Amygdala (tissue), 56 donors: Measurements from ENCODE around the gene UXT.

Experiments used
- DNase-seq, 56 donors: peaks; one replicate each; lab custom pipeline; 2025; lab: John Stamatoyannopoulos, UW

UXT gene

DNA sequence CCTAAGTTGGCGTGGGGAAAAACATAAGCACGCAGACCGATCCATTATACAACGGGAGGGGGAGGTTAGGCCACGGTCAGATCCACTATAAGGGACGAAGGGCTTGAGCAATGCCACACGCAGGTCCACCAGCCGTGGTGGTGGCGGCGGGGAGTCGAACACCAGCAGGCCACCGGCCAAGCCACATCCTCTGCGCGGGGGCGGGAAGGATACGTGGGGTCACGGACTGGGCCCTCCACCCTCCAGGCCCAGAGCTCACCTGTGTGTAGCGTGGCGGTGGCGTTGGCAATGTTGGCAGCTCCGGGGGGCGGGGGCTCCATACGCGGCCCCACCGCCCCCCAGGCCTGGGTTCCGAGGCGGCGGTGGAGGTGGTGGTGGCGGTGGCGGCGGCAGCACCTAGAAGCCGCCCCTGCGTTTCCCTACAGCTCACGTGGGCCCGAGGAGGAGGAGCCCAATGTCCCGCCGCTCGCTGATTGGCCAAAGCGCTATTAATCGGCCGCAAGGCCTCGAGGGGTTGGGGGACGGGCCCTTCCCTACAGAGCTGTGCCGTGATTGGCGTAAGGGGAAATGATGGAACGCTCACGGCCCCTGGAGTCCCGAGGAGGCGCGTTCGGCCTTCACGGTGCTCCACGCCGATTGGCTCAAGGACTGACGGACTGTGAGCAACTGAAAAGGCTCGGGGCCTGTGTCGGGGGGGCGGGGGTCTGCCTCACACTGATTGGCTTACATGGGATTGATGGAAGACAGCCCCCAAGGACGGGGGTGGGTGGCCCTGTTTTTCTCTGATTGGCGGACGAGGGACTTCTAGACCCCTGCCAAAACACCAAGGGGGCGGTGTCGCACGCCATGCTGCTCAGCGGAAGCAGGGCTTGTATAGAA is 8.6 kb downstream of the UXT start, which contains the start of gene ELK1:
ELK1 (minus strand) TSS at position 400 of the 879 bp plus-strand sequence. CDS start 9,122 bp downstream, outside the sequence.
- DNase-seq, result peak; percentile 13 to 98 (median 93)

DNA sequence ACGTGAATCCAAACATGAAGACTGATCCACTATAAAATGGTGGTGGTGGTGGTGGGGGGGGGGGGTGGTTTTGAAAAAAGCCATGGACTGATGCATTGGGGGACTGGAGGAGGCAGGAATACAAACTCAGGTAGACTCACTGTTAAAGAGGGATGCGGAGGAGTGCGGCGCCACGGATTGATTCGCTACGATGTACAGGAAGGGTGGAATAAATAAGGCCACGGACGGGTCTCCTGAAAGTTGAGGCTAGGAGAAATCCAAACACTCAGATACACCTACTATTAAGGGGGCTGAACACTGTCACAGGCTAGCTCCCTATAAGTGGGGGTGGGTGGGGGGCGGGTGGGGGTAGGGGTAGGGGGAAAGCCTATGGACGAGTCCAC is 9.2 kb downstream of the UXT start:
- DNase-seq, result no peak

DNA sequence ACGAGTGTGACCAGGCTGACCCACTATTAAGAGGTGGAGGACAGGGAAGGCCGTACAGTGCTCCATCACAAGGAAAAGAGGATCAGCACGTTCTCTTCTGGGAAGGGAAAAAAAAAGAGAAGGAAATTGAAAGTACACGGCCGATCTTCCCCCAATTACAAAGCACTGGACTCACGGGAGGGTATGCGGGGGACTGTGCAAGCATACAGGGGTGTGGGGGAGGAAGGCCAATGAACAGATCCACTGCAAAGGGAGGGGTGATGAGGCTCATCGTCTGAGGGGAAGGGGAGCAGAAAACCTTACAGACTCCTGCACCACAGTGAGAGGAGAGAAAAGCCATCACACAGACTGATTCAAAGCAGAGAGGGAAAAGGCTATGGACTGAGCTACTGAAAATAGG is 9.7 kb downstream of the UXT start:
- DNase-seq, result no peak

DNA sequence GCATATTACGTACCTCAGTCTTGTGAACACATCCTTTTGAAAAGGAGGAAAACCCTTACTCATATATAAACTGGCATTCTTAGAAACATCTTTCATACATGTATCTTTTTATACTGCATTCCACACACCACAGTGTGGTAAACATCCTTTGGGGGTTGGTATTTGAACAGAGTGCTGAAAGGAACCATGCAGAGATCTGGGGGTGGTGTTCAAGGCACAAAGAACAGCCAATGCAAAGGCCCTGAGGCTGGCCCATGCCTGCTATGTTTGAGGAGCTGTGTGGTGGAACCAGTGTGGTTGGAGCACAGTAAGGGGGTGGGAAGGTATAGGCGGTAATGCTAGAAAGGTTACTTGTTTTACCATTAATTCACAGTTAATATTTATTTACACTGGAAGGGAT is 10.6 kb downstream of the UXT start:
- DNase-seq, result no peak

DNA sequence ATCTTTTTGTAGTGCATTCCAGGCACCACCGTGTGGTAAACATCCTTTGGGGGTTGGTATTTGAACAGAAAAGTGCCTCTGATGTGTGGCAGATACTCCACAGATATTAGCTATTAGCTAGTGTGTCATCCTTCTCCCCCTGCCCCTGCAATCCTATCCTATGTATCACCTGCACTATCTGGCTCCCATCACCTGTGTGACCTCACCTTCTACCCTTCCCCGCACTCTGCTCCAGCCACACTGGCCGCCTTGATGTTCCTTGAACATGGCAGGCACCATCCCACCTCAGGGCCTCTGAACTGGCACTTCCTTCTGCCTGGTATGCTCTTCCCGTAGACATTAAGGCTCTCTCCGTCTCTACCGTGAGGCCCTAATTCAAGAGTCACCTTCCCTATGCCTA is 12.3 kb downstream of the UXT start:
- no peak for DNase-seq

DNA sequence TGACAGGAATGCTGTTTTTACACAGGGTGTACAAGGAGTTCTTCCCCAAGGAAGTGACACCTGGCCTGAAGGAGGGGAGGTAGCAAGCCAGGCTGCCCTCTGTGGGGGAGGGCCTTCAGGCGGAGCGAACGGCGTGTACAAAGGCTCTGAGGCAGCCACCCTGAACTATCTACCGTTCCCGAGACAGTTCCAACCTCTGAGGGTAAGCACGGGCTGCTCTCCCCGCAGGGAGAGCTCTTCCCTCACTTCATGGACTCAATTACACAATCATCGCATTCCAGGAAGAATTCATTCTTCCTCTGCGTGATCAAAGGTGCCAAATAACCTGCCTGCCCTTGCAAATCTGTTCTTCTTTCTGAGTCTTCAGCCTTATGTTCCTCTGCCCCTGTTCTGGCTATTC is 13.4 kb downstream of the UXT start:
- DNase-seq, result no peak

DNA sequence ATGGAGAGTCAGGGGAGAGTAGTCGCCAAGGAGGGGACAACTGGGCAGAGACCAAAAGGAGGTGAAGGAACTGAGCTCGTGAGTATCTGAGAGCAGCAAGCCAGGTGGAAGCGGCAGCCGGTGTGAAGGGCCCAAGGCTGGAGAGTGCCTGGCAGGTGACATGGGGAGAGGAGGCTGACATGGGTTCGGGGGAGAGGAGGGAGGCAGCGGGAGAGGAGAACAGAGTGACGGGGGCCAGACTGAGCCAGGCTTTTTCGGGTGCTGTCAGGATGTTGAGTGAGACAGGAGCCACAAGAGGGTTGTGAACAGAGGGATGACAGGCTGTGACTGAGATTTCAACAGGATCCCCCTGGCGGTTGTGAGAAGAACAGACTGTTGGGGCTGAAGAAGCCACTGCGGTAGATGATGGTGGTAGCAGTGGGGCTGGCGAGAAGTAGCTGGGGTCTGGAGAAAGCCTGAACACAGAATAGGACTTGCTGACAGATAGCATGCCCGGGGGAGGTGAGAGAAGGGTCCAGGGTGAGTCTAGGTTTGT is 14.4 kb downstream of the UXT start:
- DNase-seq, result peak in 4 of 56 donors; percentile 6 to 15 (median 12)

DNA sequence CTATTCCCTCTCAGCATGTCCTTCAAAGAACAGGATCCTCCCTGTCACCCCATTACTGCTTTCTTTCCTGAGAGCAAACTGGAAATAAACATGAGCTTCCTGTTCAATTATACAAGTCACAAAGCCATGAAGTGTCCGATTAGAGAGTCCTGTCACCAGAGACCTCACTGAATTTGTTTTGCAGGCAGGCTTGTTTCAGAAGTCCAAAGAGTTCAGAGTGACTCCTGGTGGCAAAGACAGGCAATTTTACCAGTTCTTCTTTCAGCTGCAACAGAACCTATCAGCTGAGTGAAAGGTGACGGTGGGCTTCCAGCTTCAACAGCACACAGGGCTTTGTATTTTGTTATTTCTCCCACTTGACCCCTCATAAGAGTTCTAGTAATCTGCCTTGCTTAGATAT is 15.1 kb downstream of the UXT start:
- DNase-seq, result no peak

DNA sequence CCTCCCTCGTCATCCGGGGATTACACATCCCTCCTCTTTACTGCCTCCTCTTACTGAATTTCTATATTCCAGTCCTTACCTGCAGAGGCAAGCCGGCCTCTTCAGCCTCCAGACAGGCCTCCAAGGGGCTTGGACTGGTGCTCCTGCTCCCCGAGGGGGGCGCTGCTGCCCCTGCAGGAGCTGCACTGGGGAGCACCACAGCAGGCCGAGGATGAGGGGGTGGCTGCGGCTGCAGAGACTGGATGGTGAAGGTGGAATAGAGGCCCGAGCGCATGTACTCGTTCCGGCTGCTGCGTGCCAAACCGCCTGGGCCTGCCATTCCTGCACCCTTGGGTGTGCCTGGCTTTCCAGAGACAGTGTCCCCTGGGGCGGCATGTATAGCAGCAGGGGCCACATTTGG is 20.2 kb downstream of the UXT start:
- DNase-seq, result no peak

DNA sequence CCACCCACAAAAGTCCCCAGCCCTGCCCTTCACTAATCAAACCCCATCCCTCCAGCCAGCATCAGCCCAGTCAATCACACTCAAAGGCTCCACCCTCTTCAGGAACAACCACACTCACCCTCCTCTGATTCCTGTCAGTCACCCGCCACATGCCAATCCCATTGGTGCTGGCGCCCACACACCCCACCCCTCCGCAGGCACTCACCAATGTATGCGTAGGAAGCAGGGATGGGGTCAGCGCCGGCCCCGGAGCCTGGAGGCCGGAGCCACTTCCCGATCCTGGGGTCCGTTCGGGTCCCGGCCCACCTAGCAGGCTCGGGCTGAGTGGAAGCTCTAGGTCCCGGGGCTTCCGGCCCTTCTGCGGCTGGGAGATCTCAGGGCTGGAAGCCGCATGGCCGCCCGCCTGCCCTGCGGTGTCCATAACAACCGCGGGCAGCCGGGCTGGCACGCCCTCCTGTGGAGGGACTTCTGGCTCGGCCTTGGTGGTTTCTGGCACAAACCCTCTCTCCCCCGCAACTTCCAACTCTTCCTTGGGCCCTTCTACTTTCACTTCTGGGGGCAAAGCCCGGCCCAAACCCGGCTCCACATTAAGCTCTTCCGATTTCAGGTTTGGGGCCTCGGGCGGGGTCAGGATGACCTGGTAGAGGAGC is 21.3 kb downstream of the UXT start:
- peak in 29 of 56 donors; percentile 1 to 51 (median 18) for DNase-seq

DNA sequence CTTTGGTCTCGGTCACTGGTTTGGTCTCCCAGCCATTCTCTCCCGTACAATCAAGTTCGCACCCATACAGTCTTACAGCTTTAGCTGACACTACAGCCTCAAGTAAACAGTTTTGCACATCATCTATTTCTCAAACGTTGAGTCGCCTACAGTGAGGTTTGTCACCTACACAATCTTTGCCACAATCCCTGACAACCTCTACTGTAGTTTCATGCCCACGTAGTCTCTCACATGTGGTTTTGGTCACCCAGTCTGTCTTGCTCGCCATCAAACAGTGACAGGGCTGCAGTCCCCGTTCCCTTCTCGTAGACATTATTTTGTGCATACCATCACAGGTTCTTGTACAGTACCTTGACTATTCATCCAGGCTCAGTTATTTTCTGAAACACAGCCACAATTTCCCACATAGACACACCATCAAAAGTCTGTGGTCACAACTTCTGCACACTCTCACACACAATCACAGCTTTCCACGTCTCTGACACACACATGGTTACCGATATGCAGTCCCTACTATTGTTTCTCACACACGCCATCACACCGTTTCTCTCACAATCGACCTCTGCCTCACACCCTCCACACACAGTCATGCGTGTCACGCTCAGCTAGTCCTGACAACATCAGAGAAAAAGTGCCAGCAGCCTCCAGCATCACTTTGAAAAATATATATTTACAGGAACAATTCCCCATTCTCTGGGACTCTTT is 24.0 kb downstream of the UXT start:
- no peak for DNase-seq

DNA sequence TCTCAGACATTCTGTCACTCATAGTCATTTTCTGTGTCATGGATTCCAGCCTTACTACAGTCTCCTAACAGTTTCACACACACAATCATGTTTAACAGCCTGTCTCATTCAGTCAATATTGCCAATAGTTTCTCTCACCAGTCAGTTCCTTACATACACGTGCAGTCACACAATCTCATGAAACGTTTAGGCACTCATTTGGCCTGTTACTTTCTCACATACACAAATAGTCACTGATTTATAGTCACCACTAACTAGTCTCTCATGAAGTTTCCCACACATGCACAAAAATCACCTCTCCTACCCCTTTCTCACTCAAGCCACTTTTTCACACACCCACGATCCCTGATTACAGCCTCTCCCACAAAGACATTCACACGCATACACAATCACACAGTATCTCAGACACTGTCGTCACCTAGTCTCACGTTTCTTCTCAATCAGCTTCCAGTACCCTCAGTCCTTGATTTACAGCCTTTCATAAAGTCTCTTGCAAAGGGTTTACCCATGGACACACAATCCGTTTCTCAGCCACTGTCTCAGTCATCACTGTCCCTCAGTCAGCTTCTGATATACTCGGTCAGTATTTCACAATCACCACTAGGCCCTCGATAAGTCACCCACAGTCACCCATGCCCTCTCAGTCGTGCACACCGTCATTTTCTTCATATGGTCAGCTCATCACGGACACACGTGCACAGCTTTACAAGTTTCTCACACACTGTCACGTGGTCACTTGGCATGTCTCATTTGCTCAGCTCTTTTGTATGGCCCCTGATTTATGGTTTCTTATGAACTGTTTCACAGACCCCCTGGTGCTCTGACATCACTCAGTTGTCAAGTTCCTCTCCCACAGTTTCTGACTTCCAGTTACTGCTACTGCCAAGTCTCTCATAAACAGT is 25.0 kb downstream of the UXT start:
- DNase-seq, result no peak

DNA sequence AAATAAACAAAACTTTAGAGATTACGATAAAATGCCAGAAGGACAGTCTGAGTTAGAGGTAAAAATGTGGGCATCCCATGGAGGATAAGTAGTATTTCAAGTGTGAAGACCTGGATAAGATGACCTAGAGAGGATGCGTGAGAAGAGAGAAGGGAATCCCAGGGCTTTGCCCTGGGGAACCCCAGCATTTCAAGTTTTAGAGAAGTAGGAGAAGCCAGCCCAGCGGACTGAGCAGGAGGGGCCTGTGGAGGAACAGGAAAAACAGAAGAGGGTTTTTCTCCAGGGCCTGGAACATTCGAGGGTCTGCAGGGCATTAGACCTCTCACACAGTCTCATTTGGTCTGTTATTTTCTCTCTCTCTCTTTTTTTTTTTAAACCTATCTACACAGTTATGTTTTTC is 26.3 kb downstream of the UXT start:
- DNase-seq, result no peak

DNA sequence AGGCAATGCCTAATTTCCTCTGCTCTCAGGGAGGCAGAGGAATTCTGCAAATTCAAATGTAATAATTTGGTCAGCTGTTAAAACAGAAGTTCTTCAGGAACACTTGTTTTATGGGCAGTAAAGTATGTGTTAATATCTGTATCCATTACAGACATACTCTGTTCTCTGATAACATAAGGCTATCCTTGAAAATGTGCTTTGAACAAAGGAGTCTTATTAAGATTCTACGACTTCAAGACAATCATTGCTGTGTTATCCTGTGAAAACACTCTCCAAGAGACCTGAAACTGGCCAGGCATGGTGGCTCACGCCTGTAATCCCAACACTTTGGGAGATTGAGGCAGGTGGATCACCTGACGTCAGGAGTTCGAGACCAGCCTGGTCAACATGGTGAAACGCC is 27.3 kb downstream of the UXT start:
- no peak for DNase-seq

DNA sequence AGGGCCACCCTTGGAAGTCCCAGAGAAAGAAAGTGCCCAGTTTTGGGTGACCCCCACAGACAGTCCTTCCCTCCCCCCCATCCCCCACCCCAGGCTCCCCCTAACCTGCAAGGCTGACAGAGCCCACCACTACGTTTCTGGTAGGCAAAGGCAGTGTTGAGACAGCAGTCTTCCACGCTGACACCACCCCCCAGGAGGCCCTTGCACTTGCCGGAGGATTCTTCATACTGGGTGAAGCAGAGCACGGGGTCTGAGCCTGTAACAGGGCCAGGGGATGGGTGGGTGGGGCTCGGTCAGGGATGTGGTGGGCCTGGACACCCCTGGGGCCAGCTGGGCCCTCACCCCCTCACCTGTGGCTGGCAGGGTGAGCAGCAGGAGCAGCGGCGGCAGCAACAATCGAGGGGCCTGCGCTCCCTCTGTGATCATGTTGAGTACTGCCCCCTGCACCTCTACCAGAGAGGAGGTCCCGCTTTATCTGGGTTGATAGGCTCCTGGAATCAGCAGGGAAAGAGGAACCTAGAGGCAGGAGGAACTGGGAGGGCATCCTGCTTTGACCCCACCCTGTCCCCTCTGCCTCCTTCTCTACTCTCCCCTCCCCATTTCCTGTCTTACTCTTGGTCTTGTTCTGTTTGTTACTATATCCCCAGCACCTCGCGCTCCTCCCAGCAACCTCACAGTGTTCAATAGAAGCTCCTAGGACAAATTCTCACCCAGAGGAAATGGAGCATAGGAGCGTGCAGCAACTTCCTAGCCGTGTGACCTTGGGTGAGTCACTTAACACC is 29.4 kb downstream of the UXT start, which contains the start of gene CFP:
CFP (minus strand) TSS at position 512 of the 782 bp plus-strand sequence; CDS start at position 426, 86 bp downstream.
- DNase-seq, result no peak

DNA sequence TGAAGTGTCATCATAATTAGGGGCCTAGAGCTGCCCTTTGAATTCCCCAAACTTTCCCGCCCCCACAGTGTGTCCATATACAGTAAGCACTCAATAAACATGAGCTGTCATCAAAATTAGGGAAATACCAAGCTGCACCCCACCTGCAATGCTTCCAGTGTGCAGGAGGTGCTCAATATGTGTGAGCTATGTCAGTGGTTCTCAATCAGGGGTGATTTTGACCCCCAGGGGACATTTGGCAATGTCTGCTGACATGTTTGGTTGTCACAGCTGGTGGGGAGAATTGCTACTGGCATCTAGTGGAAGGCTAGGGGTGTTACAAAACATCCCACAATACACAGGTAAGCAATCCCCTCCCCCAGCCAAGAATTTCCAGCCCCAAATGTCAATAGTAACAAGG is 30.0 kb downstream of the UXT start:
- DNase-seq, result no peak

DNA sequence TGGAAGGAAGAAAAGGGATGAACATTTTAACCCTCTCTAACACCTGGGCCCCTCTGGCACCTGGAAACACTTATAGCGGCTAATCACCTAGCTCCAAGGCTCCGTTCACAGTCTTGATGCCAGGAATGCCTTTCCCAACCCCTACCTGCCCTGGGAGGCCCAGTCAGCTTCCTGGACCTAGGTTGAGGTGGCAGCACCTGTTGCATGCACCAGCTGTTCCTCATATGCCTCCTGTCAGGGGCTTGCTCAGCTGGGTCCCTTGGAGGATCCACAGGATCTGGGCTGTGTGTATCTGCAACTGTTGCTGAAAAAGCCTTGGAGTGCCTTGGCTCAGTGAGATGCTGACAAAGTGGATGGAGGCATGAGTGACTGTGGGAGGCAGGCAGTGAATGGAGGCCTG is 33.6 kb downstream of the UXT start:
- DNase-seq, result no peak

DNA sequence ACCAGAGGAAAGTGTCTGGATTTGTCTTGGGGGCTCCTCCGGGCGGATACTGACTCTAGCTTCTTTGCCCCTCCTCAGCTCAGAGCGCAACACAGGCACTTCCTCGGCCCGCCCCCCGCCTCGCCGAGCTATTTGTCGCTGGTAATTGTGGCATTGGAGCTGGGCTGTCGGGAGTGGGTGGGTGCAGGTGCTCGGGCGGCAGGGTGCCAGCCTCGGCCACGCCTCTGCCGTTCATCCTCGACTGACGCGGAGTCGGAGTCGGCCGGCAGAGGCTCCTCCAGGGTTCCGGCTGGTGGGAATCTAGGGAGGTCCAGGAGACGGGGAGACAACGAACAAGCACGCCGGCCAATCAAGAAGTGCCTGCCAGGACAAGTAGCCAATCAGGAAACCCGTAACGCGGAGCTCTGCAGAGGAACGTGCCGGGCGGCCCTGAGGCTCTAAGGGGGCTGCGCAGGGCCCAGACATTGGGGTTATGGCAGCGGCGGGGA is 35.4 kb downstream of the UXT start:
- DNase-seq, result peak in 45 of 56 donors; percentile 2 to 70 (median 48)

DNA sequence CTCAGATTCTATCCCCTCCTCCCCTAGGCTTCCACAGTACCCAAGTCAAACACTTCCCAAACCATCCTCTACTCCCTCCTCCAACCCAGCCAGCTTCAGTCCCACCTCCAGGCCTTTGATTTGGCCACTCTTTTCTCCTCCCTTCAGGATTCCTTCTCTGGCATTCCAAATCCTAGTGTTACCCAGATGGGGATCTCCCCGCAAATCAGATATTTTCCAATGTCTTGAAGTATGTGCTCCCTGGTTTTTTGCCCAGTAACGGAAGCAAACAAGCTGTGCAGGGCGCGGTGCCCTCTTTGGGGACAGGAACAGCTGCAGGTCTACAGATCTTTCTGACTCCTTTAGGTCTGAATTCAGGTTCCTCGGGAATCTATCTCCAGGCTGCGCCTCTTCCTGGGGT is 37.1 kb downstream of the UXT start:
- no peak for DNase-seq
